ENCODE measurements around the gene RRP9. TPM values are rescaled to one million over a fixed set of nuclear protein-coding genes. Genes with fewer than 3 reads are reported as not detected.

Gene RRP9
- polyA plus RNA-seq, 1 donor = 17.6 TPM

DNA sequence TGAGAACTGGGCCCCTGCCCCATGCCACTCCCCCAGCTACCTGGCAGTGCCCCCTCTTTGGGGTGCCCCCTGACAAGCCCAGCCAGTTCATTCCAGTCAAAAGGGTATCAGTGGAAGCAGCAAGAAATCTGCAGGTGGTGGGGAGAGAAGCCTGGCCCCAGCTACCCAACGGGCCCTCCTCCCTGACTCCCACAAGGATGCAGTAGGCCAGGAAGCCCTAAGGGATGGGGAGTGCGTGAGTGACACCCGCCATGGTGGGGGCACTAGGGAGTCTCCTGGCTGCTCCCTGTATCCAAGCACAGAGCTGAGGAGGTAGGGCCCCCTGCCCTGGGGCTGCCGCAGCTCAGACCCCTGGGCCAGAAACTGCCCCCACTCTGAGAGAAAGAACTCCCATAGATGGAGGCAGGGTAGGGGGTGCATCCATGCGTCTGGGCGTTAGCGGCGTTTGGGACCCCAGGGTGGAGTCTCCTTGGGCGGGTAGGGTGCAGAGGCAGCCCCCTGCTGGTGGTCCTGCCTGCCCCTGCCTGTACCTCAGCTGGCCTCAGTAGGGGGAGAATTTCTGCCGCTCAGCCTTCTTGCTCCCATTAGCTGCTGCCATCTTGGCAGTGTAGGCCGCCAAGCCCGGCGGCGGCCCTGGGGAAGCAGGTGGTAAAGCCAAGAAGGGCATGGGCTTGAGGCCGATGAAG is 16.0 kb upstream of the RRP9 start:
- no peak for DNase-seq

DNA sequence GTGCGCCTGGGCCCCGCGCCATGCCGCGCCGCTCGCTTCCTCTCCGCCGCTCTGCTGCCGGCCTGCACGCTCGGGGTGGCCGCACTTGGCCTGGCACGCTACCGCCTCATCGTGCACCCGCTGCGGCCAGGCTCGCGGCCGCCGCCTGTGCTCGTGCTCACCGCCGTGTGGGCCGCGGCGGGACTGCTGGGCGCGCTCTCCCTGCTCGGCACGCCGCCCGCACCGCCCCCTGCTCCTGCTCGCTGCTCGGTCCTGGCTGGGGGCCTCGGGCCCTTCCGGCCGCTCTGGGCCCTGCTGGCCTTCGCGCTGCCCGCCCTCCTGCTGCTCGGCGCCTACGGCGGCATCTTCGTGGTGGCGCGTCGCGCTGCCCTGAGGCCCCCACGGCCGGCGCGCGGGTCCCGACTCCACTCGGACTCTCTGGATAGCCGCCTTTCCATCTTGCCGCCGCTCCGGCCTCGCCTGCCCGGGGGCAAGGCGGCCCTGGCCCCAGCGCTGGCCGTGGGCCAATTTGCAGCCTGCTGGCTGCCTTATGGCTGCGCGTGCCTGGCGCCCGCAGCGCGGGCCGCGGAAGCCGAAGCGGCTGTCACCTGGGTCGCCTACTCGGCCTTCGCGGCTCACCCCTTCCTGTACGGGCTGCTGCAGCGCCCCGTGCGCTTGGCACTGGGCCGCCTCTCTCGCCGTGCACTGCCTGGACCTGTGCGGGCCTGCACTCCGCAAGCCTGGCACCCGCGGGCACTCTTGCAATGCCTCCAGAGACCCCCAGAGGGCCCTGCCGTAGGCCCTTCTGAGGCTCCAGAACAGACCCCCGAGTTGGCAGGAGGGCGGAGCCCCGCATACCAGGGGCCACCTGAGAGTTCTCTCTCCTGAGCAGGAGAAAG is 14.4 kb upstream of the RRP9 start:
- no peak for DNase-seq

DNA sequence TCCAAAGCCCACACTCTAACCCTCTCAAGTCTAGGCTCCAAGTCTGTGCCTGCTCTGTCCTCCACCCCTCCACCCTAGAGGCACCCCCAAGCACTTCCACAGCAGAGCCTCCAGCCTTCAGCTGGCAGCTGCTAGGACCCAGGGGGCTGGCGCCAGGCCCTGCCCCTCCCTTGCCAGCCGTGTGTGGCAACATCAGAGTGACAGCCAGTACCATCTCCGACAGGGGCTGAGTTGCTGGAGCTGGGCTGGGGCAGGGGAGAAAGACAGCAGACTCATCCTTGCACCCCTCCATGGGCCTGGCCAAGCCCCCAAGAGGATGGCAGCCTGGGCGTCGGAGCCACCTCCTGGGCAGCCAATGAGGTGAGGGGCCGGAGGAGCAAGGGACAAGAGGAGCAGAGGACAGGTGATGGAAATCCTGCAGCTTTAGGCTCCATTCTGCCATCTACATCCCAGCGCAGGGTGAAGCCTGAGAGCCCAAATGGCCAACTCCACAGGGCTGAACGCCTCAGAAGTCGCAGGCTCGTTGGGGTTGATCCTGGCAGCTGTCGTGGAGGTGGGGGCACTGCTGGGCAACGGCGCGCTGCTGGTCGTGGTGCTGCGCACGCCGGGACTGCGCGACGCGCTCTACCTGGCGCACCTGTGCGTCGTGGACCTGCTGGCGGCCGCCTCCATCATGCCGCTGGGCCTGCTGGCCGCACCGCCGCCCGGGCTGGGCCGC is 13.6 kb upstream of the RRP9 start, which contains the start of gene GPR62:
TSS of gene GPR62 (plus strand) at position 207 of the 718 bp plus-strand sequence. CDS start at position 479, 272 bp downstream.
- no peak for DNase-seq

DNA sequence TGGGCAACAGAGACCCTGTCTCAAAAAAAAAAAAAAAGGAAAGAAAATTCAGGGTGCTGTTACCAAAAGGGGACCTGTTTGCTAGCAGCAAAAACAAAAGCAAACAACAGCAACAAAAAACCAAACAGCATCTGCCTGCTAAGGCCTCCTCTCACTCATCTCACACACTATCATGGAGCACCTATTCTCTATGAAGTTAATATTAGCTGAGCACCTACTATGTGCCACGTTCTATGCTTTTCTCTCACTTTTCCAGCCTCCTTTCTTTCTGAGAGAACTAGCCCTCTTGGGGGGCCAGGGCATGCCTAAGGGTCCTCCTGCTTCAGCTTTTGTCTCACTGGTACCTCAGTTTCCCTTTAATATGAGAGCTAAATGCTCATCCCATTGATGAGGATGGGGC is 13.0 kb upstream of the RRP9 start:
- no peak for DNase-seq

DNA sequence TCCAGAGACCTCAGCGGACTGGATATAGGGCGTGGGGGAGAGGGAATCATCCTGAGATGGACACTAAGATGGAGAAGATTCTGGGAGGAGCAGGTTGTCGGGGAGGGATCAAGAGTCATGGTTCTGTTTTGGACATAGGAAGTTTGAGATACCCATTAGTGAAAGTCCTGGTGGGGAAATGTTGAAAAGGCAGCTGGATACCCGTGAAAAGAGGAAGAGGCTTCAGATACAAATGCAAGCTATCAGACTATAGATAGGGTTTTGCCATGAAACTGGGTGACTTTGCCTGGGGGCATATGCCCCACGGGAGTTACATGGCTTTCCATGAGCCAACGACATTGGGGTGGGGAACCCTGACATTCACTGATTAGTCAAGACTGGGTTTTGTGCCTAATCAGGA is 12.4 kb upstream of the RRP9 start:
- no peak for DNase-seq

DNA sequence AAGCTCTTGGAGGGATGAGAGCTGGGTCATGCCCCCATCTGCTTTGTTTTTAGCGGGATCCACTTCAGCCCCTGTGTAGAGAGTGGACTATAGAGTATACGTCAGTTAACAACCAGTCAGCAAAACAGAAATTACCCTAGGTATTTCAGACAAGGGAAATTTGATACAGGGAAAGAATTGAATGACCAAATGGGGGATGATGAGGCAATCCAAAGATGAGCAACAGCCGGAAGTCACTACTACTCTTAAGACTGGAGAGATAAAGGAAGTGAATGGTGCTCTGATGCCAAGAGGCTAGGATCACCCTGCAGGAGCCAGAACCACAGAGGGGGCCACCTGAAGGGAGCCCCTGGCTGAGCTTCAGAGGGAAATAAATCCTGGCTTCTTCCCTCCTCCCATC is 11.7 kb upstream of the RRP9 start:
- DNase-seq = no peak

DNA sequence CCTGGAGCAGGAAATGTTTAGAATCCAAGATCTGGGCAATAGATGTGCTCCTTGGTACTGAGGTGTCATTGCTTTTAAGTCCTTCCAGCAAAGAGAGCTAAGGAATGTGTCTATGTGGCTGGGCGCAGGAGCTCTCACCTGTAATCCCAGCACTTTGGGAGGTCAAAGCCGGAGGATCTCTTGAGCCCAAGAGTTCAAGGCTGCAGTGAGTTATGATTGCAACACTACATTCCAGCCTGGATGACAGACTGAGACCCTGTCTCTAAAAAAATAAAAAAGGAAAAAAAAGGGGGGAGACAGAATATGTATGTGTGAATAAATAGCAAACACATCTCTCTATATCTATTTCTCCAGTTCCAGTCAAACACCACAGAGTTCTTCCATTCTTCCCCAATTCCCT is 9.2 kb upstream of the RRP9 start:
- no peak for DNase-seq

DNA sequence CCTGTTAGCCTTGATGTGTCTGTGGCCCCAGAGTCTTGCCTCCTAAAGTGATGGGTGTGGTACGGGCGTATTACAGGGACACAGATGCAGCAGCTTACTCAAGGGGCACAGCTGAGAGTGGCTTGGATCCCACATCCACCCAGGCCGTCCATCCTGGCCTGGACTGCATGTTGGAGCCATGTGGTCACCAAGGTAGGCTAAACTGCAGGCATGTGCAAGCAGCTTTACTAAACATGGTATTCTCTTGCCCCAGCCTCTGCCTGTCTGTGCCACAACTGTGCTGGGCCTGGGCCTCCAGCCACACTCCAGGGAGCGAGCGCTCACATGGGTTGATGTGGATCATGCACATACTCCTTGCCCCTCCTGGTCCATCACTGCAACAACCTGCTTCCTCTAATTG is 7.4 kb upstream of the RRP9 start:
- no peak for DNase-seq

DNA sequence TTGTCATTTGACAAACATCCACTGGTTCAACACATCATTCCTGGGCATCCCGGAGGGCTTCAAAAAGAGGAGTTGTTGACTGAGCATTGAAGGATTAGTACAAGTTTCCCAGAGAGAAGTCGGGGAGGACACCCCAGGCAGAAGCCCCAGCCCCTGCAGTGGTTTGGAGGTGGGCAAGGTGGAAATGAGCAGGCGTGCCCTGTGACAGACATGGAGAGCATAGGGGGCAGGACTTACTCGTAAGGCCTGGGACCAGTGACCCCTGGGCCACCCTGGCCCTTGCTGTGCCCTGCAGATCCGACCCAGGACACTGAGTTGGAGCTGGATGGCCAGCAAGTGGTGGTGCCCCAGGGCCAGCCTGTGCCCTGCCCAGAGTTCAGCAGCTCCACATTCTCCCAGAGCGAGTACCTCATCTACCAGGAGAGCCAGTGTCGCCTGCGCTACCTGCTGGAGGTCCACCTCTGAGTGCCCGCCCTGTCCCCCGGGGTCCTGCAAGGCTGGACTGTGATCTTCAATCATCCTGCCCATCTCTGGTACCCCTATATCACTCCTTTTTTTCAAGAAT is 6.4 kb upstream of the RRP9 start:
- DNase-seq = no peak

DNA sequence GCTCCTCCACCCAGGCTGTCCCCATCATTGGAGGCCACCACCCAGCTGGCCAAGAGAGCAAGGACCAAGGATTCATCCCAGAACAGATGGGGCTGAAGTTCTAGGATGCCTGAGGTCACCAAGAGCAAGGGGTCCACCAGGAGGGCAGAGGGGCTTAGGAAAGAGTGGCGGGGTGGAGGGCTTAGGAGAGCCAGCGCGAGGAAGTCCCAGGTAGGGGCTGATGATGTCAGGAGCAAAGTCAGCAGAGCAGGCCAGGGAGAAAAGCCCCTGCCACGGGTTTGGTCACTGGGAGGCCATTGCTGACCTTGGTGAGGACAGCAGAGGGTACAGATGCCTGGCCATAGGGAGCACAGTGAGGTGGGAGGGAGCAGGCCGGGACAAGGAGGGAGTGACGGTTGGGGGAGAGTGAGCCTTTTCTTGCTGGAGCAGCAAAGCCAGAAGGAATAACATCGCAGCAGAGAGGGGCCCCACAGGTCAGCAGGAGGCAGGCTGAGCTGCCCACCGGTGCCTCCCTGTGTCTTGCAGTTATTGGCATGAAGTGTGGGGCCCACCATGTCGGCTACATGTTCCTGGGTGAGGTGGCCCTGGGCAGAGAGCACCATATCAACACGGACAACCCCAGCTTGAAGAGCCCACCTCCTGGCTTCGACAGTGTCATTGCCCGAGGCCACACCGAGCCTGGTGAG is 5.7 kb upstream of the RRP9 start:
- no peak for DNase-seq

DNA sequence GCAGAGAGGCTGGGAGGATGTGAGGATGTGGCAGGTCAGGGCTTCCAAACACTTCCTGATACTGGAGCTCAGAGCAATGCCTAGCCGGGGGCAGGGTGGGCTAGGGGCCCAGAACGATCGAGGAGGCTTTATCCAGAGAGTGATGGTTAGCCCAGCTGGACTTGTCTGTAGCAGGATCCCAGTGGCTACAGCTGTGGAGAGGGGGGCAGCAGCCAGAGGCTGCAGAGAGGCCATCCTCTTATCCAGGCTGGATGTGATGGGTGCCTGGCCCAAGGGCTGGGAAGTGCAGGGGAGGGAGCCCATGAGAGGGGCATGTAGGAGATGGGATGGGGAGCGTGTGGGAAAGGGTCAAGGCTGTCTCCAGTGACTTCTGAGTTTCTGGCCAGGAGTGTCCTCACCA is 5.1 kb upstream of the RRP9 start:
- DNase-seq = no peak

DNA sequence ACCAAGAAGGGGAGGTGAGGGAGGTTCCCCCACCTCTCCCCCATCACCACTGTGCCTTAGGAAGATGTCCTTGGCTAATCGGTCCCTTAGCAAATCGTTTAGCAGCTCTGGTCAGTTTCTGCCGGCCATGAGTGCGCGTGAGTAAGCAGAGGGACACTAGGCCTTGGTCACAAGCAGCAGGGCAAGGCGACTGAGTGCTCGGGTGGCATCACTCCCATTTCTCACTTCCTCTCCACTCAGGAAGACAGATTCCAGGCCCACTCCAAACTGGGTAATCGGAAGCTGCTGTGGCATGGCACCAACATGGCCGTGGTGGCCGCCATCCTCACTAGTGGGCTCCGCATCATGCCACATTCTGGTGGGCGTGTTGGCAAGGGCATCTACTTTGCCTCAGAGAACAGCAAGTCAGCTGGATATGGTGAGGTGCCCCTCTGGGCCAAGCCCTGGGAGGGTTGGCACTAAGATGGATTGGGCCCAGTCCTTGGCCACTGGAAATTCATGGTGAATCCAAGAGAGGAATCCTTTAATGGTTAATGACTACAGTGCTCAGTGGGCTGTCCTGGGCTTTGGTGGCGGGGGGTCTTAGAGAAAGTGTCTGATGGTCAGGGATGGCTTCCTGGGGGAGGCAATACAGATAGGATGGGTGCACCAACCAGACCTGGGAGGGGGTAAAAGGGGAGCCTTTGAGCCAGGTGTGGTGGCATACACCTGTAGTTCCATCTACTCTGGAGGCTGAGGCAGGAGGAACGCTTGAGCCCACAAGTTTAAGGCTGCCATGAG is 4.4 kb upstream of the RRP9 start:
- DNase-seq = no peak

DNA sequence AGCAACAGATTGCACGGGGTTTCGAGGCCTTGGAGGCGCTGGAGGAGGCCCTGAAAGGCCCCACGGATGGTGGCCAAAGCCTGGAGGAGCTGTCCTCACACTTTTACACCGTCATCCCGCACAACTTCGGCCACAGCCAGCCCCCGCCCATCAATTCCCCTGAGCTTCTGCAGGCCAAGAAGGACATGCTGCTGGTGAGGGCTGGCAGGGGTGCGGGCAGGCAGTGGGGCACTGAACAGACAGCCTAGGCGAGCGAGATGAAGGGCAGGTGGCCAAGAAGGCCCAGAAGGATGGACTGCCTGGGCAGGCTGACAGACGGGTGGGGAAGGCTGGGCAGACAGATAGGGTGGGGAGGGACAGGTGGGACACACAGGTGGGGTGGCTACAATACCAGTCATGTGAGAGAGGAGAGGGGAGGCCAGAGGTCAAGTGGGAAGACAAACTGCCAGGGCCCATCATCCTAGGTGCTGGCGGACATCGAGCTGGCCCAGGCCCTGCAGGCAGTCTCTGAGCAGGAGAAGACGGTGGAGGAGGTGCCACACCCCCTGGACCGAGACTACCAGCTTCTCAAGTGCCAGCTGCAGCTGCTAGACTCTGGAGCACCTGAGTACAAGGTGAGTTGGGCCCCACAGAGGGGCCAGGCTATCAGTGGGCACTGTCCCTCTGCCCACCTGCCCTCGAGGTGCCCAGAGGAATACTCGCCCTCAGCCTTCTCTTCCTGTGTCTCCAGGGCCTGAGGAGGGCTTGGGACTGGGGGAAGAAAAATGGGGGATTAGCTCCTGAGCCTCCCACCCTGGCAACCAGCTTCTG is 3.5 kb upstream of the RRP9 start:
- no peak for DNase-seq

DNA sequence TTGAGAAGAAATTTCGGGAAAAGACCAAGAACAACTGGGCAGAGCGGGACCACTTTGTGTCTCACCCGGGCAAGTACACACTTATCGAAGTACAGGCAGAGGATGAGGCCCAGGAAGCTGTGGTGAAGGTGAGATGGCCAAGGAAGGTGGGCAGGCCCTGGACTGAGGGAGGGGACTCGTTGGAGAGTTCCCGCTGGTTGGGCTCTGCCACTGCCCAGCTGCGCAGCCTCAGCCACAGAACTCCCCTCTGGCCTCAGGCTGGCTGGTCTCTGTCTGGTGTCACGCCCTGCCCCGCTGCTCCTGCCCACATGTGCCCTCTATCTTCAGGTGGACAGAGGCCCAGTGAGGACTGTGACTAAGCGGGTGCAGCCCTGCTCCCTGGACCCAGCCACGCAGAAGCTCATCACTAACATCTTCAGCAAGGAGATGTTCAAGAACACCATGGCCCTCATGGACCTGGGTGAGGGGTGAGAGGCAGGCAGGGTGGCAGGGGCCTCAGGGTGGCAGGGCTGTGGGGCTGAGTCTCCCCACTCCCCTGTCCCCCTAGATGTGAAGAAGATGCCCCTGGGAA is 2.8 kb upstream of the RRP9 start:
- DNase-seq = no peak

DNA sequence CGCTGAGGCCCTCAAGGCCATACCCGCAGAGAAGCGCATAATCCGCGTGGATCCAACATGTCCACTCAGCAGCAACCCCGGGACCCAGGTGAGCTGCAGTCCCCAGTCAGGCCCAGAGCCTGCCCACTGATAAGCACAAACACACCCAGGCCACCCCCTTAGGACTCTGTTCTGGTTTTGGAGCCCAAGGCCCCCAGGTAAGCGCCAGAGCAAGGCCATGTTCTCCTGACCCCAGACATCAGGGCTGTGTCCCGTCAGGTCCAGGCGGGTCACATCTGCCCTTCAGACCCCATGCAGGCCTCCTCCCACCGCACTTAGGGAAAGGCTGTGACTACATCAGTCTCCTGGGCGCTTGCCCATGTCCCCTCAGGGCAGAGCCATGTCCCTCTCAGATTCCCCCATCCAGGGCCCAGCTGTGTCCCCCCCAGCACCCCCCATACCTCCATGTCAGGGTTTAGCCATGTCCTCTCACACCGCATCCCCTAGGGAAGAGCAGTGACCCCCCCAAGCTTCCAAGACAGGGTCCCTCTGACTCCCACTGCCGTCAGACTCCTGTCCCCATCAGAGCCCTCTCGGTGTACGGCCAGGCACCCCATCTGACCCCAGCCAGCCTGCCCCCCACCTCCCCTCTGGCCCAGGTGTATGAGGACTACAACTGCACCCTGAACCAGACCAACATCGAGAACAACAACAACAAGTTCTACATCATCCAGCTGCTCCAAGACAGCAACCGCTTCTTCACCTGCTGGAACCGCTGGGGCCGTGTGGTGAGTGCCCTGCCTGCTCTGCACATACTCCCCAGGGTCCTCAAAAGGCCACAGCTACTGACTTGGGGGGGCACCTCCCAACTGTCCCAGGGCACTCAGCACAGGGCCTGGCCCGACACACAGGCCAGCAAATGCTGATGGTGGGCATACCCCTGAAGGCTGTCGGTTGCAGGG is 2.0 kb upstream of the RRP9 start:
- no peak for DNase-seq

DNA sequence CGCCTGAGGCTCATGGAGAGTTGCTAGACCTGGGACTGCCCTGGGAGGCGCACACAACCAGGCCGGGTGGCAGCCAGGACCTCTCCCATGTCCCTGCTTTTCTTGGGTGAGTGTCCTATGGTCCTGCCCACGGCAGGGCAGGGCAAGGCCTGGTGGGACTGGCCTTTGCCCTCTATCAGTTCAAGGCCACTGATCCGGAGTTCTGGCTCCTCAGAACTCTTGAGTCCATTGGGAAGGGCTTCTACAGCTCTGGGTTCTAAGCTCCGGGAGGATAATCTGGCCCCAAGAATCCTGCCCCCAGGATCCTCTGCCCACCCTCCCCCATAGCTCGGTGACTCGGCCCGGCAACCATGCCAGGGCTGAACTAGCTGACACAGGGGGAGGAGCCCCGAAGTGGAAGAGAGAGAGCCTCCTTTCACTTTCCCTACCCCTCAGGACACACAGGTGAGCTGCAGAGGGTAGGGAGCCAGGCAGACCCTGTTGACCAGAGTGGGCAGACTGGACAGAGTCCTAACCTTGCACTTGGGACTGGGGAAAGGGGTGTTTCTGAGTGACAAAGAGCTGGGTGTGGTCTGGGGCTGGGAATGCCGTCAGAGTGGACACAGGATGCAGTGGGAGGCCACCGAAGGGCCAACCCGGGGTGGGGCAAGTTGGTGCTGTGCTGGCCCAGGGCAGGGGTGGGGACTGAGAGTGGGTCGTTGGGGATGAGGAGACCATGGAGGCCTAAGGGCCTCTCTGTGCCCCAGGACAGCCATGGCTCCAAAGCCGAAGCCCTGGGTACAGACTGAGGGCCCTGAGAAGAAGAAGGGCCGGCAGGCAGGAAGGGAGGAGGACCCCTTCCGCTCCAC is 1.1 kb upstream of the RRP9 start:
- no peak for DNase-seq

DNA sequence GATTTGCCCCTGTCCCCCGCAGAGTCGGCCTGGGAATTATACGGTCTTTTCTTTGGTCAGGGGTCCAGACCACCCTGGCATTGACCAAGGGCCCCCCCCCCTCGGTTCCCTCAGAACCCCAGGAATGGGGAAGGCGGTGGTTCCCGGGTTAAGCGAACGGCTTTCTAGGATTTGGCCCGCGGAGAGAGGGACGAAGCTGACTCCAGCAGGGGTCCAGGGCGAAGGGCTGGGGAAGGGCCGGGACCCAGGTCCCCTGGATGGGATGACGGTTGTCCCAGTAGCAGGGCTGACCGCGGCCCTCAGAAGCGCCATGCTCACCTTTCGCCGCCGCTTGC is 274 bp downstream of the RRP9 start:
- DNase-seq = no peak

All from left kidney (tissue), 2 donors.